AG09309 (cell line): ENCODE results near the gene PARK7.

Source experiments
- DNase-seq: peaks from one replicate; pipeline ENCODE4 v3.0.0-alpha.2; 2010; ENCODE audit warnings: low read depth
- H3K4me3 ChIP-seq: 2 replicates; pipeline ENCODE4 v1.5.1; 2011; ENCODE audit warnings: mild to moderate bottlenecking, low read depth, low read length, moderate library complexity; ENCODE audit not compliant: control insufficient read depth
- TF ChIP-seq, protein P1 (sequence below): IDR thresholded peaks from 2 replicates; pipeline ENCODE4 v1.5.1; 2011; ENCODE audit warnings: mild to moderate bottlenecking, low read depth, low read length, inconsistent platforms; ENCODE audit not compliant: insufficient read depth, control insufficient read depth; ENCODE audit errors: missing control alignments

Gene PARK7

DNA sequence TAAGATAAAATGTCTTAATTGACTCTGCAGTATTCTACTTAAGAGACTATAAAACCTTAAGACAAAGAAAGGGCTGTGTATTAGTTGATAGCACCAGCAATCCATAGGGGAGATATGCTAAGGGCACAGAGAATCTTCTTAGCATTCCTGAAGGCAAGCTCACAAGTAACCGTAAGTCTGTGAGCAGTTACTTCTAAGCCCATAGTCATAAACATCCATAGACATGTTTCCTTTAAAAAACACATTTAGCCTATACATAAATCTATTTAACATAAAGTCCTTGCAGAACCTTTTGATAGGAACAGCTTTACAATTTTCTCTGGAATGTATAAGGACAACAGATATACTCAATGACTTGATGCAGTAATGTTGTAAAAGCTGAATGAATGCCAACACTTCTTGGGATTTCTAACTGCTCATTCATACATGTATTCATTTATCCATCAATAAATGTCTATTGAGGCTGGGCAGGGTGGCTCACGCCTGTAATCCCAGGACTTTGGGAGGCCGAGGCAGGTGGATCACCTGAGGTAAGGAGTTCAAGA is 70.9 kb downstream of the PARK7 start:
- DNase-seq = no peak
- TF ChIP-seq, protein P1, sequence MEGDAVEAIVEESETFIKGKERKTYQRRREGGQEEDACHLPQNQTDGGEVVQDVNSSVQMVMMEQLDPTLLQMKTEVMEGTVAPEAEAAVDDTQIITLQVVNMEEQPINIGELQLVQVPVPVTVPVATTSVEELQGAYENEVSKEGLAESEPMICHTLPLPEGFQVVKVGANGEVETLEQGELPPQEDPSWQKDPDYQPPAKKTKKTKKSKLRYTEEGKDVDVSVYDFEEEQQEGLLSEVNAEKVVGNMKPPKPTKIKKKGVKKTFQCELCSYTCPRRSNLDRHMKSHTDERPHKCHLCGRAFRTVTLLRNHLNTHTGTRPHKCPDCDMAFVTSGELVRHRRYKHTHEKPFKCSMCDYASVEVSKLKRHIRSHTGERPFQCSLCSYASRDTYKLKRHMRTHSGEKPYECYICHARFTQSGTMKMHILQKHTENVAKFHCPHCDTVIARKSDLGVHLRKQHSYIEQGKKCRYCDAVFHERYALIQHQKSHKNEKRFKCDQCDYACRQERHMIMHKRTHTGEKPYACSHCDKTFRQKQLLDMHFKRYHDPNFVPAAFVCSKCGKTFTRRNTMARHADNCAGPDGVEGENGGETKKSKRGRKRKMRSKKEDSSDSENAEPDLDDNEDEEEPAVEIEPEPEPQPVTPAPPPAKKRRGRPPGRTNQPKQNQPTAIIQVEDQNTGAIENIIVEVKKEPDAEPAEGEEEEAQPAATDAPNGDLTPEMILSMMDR = no peak
- H3K4me3 ChIP-seq = no peak overlapping the region

DNA sequence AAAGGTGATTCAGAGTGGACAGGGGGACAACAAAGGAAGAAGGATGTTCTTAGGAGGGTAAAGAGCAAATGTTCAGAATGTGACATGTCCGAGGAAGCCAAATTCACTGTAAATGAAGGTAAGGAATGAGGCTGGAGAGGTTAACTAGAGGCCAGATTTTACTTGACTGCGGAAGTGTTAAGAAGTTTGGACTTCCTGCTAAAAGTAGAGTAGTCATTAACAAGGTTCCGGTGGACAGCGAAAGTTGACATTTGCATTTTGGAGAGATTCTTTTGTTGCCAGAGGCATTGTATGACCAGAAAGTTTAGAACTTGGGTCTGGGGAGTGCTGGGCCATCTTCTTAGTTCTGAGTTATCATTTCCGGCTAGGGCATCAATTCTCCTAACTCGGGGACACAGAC is 71.8 kb downstream of the PARK7 start:
- no peak overlapping the region for H3K4me3 ChIP-seq
- DNase-seq = no peak
- TF ChIP-seq, protein P1 = no peak
